HepG2 (cell line): ENCODE results near the gene LIFR. TPM values are rescaled to one million over a fixed set of nuclear protein-coding genes. Genes with fewer than 3 reads are reported as not detected.

Source experiments
- CBX2 ChIP-seq, 2 experiments: fragments of 200-600 bp in 1 of 2; sonication (generic); formaldehyde crosslinking in 1 of 2; IDR thresholded peaks; 2 replicates each; pipeline versions ENCODE4 v1.7.0 to v1.8.1; 2018 to 2022; ENCODE audit warnings: low read depth in 2 of 2, low read length in 1 of 2, mild to moderate bottlenecking in 1 of 2, missing genetic modification reagents in 1 of 2
- ETV5 ChIP-seq: IDR thresholded peaks from 2 replicates; pipeline ENCODE4 v1.6.1; 2018; ENCODE audit warnings: missing biosample characterization, missing genetic modification reagents, inconsistent platforms, borderline replicate concordance
- FOXM1 ChIP-seq: sonication (generic); formaldehyde crosslinking; IDR thresholded peaks from 2 replicates; pipeline ENCODE4 v1.5.0; 2020; ENCODE audit warnings: missing genetic modification reagents
- GMEB1 ChIP-seq: sonication (generic); formaldehyde crosslinking; IDR thresholded peaks from 2 replicates; pipeline ENCODE4 v1.5.1; 2020; ENCODE audit warnings: missing genetic modification reagents, mild to moderate bottlenecking, borderline replicate concordance
- GZF1 ChIP-seq: sonication (generic); formaldehyde crosslinking; IDR thresholded peaks from 2 replicates; pipeline ENCODE4 v1.5.1; 2020; ENCODE audit warnings: mild to moderate bottlenecking, missing genetic modification reagents
- HIC2 ChIP-seq: sonication (generic); formaldehyde crosslinking; IDR thresholded peaks from 2 replicates; pipeline ENCODE4 v1.9.0; 2022; ENCODE audit warnings: low read depth, missing genetic modification reagents
- HOXA3 ChIP-seq: sonication (generic); formaldehyde crosslinking; IDR thresholded peaks from 2 replicates; pipeline ENCODE4 v1.5.0; 2020; ENCODE audit warnings: missing genetic modification reagents
- HOXA5 ChIP-seq: sonication (generic); formaldehyde crosslinking; IDR thresholded peaks from 2 replicates; pipeline ENCODE4 v1.4.0; 2020; ENCODE audit warnings: missing genetic modification reagents
- JUN ChIP-seq: sonication (generic); formaldehyde crosslinking; IDR thresholded peaks from 2 replicates; pipeline ENCODE4 v1.4.0; 2020; ENCODE audit warnings: mild to moderate bottlenecking, missing genetic modification reagents
- KDM3A ChIP-seq: IDR thresholded peaks from 2 replicates; pipeline ENCODE4 v1.6.1; 2018; ENCODE audit warnings: low read depth, missing compliant biosample characterization
- MLLT10 ChIP-seq: sonication (generic); formaldehyde crosslinking; IDR thresholded peaks from 2 replicates; pipeline ENCODE4 v1.4.0; 2020; ENCODE audit warnings: missing genetic modification reagents
- ZBED4 ChIP-seq: sonication (generic); formaldehyde crosslinking; IDR thresholded peaks from 2 replicates; pipeline ENCODE4 v1.4.0; 2020; ENCODE audit warnings: missing genetic modification reagents, borderline replicate concordance
- ZHX1 ChIP-seq: sonication (generic); formaldehyde crosslinking; IDR thresholded peaks from 2 replicates; pipeline ENCODE4 v1.8.1; 2022; ENCODE audit warnings: low read depth, mild to moderate bottlenecking, missing genetic modification reagents
- ZKSCAN5 ChIP-seq: sonication (generic); formaldehyde crosslinking; IDR thresholded peaks from 2 replicates; pipeline ENCODE4 v1.5.1; 2020; ENCODE audit warnings: mild to moderate bottlenecking, missing genetic modification reagents
- ZNF101 ChIP-seq: sonication (generic); formaldehyde crosslinking; IDR thresholded peaks from 2 replicates; pipeline ENCODE4 v1.4.0; 2020; ENCODE audit warnings: mild to moderate bottlenecking, low read depth, missing genetic modification reagents, borderline replicate concordance
- ZNF264 ChIP-seq: sonication (generic); formaldehyde crosslinking; IDR thresholded peaks from 2 replicates; pipeline ENCODE4 v1.4.0; 2020; ENCODE audit warnings: missing genetic modification reagents
- ZNF33B ChIP-seq: sonication (generic); formaldehyde crosslinking; IDR thresholded peaks from 2 replicates; pipeline ENCODE4 v1.5.1; 2020; ENCODE audit warnings: mild to moderate bottlenecking, missing genetic modification reagents
- ZNF44 ChIP-seq: sonication (generic); formaldehyde crosslinking; IDR thresholded peaks from 2 replicates; pipeline ENCODE4 v1.5.1; 2020; ENCODE audit warnings: mild to moderate bottlenecking, missing genetic modification reagents
- ZNF703 ChIP-seq: sonication (generic); formaldehyde crosslinking; IDR thresholded peaks from 2 replicates; pipeline ENCODE4 v1.5.1; 2020; ENCODE audit warnings: missing genetic modification reagents, mild to moderate bottlenecking, moderate library complexity, borderline replicate concordance
- ZNF780A ChIP-seq: sonication (generic); formaldehyde crosslinking; IDR thresholded peaks from 2 replicates; pipeline ENCODE4 v1.8.0; 2022; ENCODE audit warnings: mild to moderate bottlenecking, missing genetic modification reagents, moderate library complexity
- ZNF792 ChIP-seq: IDR thresholded peaks from 2 replicates; pipeline ENCODE4 v1.6.1; 2016
- polyA plus RNA-seq, 8 experiments: library from polyadenylated mRNA; depleted of rRNA in 3 of 8; stranded (reverse) in 7 of 8; unstranded in 1 of 8; fragments of >200 nt; fragmentation: Illumina TruSeq in 4 of 8; extraction: Trizol in 4 of 8; gene quantifications; 2 replicates each; pipeline versions ENCODE4 v1.2.1 to v1.2.3, GENCODE V29; 2011 to 2016; ENCODE audit warnings: low read depth in 4 of 8, missing spikeins in 1 of 8, mixed read lengths in 1 of 8; ENCODE audit not compliant: insufficient read depth in 1 of 8
- total RNA-seq, 5 experiments: library from RNA; depleted of rRNA; stranded (reverse); fragments of >200 nt; fragmentation: Illumina TruSeq; extraction: Trizol; gene quantifications; 2 replicates each; pipeline ENCODE4 v1.2.3, GENCODE V29; 2016; ENCODE audit warnings: low read depth in 1 of 5

Gene LIFR
- total and polyA plus RNA-seq, 2 of the 13 experiments (the other 11 are each of a cell fraction or from before 2014, with no cell fraction given) = 6.3 to 25.2 TPM

GRCh38 chr5:38546691-38547146 lies 9.7 kb downstream of the LIFR start (continued):
- TF ChIP-seq HOXA5 (CRISPR knock-in tag) (no peak), ZNF44 (CRISPR knock-in tag) (no peak), MLLT10 (no peak), FOXM1 (CRISPR knock-in tag) (no peak), JUN (CRISPR knock-in tag) (no peak), ZNF792 (CRISPR knock-in tag) (no peak), ZNF264 (CRISPR knock-in tag) (no peak), ZNF33B (CRISPR knock-in tag) (no peak), ZKSCAN5 (CRISPR knock-in tag) (no peak), ZBED4 (CRISPR knock-in tag) (peak; percentile 77; the same call in 1 of the 2 replicates), ZNF101 (no peak), ZNF780A (no peak), KDM3A (CRISPR knock-in tag) (no peak), CBX2 (IDR thresholded peaks at IDR 0.05; ENCODE audit: low read depth, low read length) (no peak), CBX2 (CRISPR knock-in tag; IDR thresholded peaks at IDR 0.05; ENCODE audit: low read depth) (no peak), GZF1 (no peak), HIC2 (no peak), ZNF703 (CRISPR knock-in tag) (no peak), GMEB1 (CRISPR knock-in tag) (no peak), HOXA3 (peak; percentile 70; the same call in 1 of the 2 replicates), ZHX1 (CRISPR knock-in tag) (0 out of 2 replicates have a peak, but pooled peaks have one; percentile 20), ETV5 (CRISPR knock-in tag) (no peak; the same call in 1 of the 2 replicates)
